NCI-H1092 (cell line): ENCODE data around the gene RALB.

Source experiments
- DNase-seq: peaks from one replicate; lab custom pipeline; 2025; lab: John Stamatoyannopoulos, UW

Gene RALB

GRCh38 chr2:120252225-120253020, at the start of gene RALB:
TSS of gene RALB (plus strand) at chr2:120252852. CDS start at chr2:120278665, 25,813 bp downstream.
- peak; percentile 94 for DNase-seq

- DNase-seq = no peak
These were observed 49.2 kb upstream of the RALB start for GRCh38 chr2:120203251-120204021.

GRCh38 chr2:120204022-120204405, 48.6 kb upstream of the RALB start:
- DNase-seq = no peak

GRCh38 chr2:120204417-120204816, 48.2 kb upstream of the RALB start:
- no peak for DNase-seq

- DNase-seq = no peak
These were observed 47.5 kb upstream of the RALB start for GRCh38 chr2:120204945-120205670.

- DNase-seq = no peak
These were observed 46.5 kb upstream of the RALB start for GRCh38 chr2:120206022-120206581.

- DNase-seq = no peak
These were observed 44.0 kb upstream of the RALB start for GRCh38 chr2:120208381-120209353.

GRCh38 chr2:120209427-120210269, 43.0 kb upstream of the RALB start:
- no peak for DNase-seq

- DNase-seq = no peak
These were observed 42.4 kb upstream of the RALB start for GRCh38 chr2:120210270-120210693.

- no peak for DNase-seq
These were observed 34.5 kb upstream of the RALB start for GRCh38 chr2:120218181-120218580.

GRCh38 chr2:120219291-120219690, 33.4 kb upstream of the RALB start:
- no peak for DNase-seq

GRCh38 chr2:120219766-120220165, 32.9 kb upstream of the RALB start:
- DNase-seq = no peak

- DNase-seq = no peak
These were observed 31.9 kb upstream of the RALB start for GRCh38 chr2:120220756-120221155.

- no peak for DNase-seq
These were observed 31.0 kb upstream of the RALB start for GRCh38 chr2:120221616-120222015.

- no peak for DNase-seq
These were observed 30.2 kb upstream of the RALB start for GRCh38 chr2:120222186-120223033.

GRCh38 chr2:120223034-120223912, 29.4 kb upstream of the RALB start, which contains the start of gene TMEM185B:
TSS of gene TMEM185B (minus strand) at chr2:120223400. CDS start at chr2:120222976, 424 bp downstream.
- peak; percentile 34 for DNase-seq

- no peak for DNase-seq
These were observed 28.4 kb upstream of the RALB start for GRCh38 chr2:120224256-120224655.
